Measurements from ENCODE around the gene MTMR12.

Gene MTMR12

DNA sequence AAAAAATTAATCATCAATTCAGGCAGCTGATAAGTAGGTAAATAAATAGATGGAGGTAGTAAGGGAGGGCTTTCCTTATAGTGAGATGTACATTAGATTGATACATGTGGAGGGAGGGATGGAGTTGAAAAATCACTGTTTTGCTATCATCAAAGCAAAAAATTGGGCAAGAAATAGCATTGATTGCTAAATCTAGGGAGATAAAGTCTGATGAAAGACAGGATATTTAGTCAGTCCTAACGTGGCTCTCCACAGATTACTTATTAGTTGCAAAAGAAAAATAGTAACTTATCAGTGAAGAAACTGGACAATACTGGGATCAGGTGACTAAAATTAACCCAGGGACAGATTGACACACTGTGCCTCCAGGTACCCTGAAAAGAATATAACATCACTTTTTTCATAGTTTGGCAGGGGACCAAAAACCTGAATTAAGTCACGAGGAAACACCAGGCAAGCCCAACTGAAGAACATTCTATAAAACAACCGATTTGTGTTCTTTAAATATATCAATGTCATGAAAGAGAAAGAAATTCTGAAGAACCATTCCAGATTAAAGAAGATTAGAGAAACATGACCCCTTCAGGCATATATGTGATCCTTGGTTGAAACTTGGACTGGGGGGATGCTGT lies 111.5 kb downstream of the MTMR12 start:
- DNase-seq (ENCODE audit: low read depth in 2 of 2, low spot score in 1 of 2), result no peak

DNA sequence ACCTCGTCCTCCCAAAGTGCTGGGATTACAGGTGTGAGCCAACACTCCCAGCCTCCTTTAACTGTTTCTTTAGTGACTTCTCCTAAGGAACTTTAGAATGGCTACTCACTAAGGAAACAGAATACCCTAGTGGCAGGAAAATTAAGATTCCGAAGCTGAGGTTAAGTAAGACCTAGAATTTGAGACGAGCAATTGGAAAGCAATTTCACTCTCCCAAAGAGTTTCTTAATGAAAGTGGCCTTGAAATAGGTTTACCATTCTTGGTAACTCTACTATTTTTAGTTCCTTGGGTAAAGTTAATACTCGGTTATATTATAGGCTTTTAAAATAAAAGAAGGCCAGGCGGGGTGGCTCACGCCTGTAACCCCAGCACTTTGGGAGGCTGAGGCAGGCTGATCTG lies 115.7 kb downstream of the MTMR12 start:
- no peak for DNase-seq (ENCODE audit: low read depth in 2 of 2, low spot score in 1 of 2)

DNA sequence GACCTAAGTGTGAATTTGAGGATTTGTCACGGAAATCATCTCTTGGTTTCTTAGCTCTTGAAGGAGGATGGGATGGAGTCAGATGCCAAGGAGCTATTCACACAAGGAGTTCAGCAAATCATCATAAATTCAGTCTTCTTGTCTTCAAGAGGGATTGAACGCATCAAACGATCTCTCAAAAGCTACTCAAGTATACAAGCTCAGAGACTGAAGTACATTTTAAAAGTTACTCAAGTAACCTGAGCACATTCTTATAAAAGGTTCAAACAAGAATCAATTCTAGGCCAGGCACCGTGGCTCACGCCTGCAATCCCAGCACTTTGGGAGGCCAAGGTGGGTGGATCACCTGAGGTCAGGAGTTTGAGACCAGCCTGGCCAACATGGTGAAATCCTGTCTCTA lies 117.5 kb downstream of the MTMR12 start:
- DNase-seq (ENCODE audit: low read depth in 2 of 2, low spot score in 1 of 2), result no peak

- no peak for DNase-seq (ENCODE audit: low read depth in 2 of 2, low spot score in 1 of 2)
These were observed 119.1 kb downstream of the MTMR12 start for GRCh38 chr5:32193591-32193990.

GRCh38 chr5:32190095-32190494 lies 122.6 kb downstream of the MTMR12 start:
- DNase-seq (ENCODE audit: low read depth in 2 of 2, low spot score in 1 of 2), result no peak

- no peak for DNase-seq (ENCODE audit: low read depth in 2 of 2, low spot score in 1 of 2)
These were observed 125.1 kb downstream of the MTMR12 start for GRCh38 chr5:32187675-32188074.

- no peak for DNase-seq (ENCODE audit: low read depth in 2 of 2, low spot score in 1 of 2)
These were observed 130.2 kb downstream of the MTMR12 start for GRCh38 chr5:32182463-32183063.
